SK-N-SH treated with all-trans-retinoic acid at 6 μM for 48 hours (cell line): ENCODE measurements around the gene PCDHB14.
"Not testable (repeated sequence)": the region's sequence is repeated elsewhere in the genome, so short reads cannot be mapped to it uniquely, and the experiment has no call there.

Source experiments
- ATAC-seq: fragments of 200-7000 bp; cut with Tn5 transposase; 3 replicates; pipeline ENCODE4 v1.9.1; 2020; ENCODE audit warnings: mild to moderate bottlenecking, moderate library complexity
- CREB5 ChIP-seq: fragments of 250-450 bp; sonication (Bioruptor Pico); IDR thresholded peaks from 2 replicates; pipeline ENCODE4 v1.5.1; 2020; ENCODE audit warnings: low read depth, mild to moderate bottlenecking, moderate library complexity
- CSDC2 ChIP-seq: fragments of 250-450 bp; sonication (Bioruptor Pico); IDR thresholded peaks from 2 replicates; pipeline ENCODE4 v1.5.0; 2020; ENCODE audit warnings: mild to moderate bottlenecking, moderate library complexity
- CSRNP3 ChIP-seq: fragments of 250-450 bp; sonication (Bioruptor Pico); IDR thresholded peaks from 2 replicates; pipeline ENCODE4 v1.5.1; 2021; ENCODE audit warnings: mild to moderate bottlenecking, moderate library complexity
- ESRRG ChIP-seq: fragments of 250-450 bp; sonication (Bioruptor Pico); IDR thresholded peaks from 2 replicates; pipeline ENCODE4 v1.6.1; 2021; ENCODE audit warnings: mild to moderate bottlenecking
- OSR1 ChIP-seq: fragments of 250-450 bp; sonication (Bioruptor Pico); IDR thresholded peaks from 2 replicates; pipeline ENCODE4 v1.8.0; 2022; ENCODE audit warnings: moderate library complexity, mild to moderate bottlenecking, inconsistent platforms
- PATZ1 ChIP-seq: fragments of 250-450 bp; sonication (Bioruptor Pico); IDR thresholded peaks from 2 replicates; pipeline ENCODE4 v1.8.0; 2020; ENCODE audit warnings: mild to moderate bottlenecking, moderate library complexity, borderline replicate concordance
- POU6F1 ChIP-seq: fragments of 250-450 bp; sonication (Bioruptor Pico); IDR thresholded peaks from 2 replicates; pipeline ENCODE4 v1.8.0; 2021; ENCODE audit warnings: low read depth, mild to moderate bottlenecking, moderate library complexity, borderline replicate concordance
- PPARA ChIP-seq: fragments of 250-450 bp; sonication (Bioruptor Pico); IDR thresholded peaks from 2 replicates; pipeline ENCODE4 v1.5.0; 2020; ENCODE audit warnings: mild to moderate bottlenecking, borderline replicate concordance
- SNAI2 ChIP-seq: fragments of 250-450 bp; sonication (Bioruptor Pico); IDR thresholded peaks from 2 replicates; pipeline ENCODE4 v1.5.0; 2020; ENCODE audit warnings: mild to moderate bottlenecking, moderate library complexity
- TOX ChIP-seq: fragments of 250-450 bp; sonication (Bioruptor Pico); IDR thresholded peaks from 2 replicates; pipeline ENCODE4 v1.8.0; 2021; ENCODE audit warnings: mild to moderate bottlenecking, moderate library complexity, borderline replicate concordance
- TSHZ2 ChIP-seq: fragments of 250-450 bp; sonication (Bioruptor Pico); IDR thresholded peaks from 2 replicates; pipeline ENCODE4 v1.5.0; 2020; ENCODE audit warnings: mild to moderate bottlenecking, moderate library complexity
- ZFP3 ChIP-seq: fragments of 250-450 bp; sonication (Bioruptor Pico); IDR thresholded peaks from 2 replicates; pipeline ENCODE4 v1.5.0; 2020; ENCODE audit warnings: mild to moderate bottlenecking, moderate library complexity
- ZNF565 ChIP-seq: fragments of 450-650 bp; formaldehyde crosslinking; conservative IDR thresholded peaks from 2 replicates; pipeline ENCODE4 v1.5.0; 2020; ENCODE audit warnings: low read depth, mild to moderate bottlenecking, moderate library complexity
- ZNF70 ChIP-seq: fragments of 450-650 bp; formaldehyde crosslinking; IDR thresholded peaks from 2 replicates; pipeline ENCODE4 v1.5.0; 2020; ENCODE audit warnings: mild to moderate bottlenecking, moderate library complexity
- ZNF8 ChIP-seq: fragments of 450-650 bp; formaldehyde crosslinking; IDR thresholded peaks from 2 replicates; pipeline ENCODE4 v1.5.0; 2020; ENCODE audit warnings: mild to moderate bottlenecking, moderate library complexity

PCDHB14 gene

GRCh38 chr5:141241496-141241895 is 18.4 kb downstream of the PCDHB14 start:
- TF ChIP-seq OSR1 (CRISPR knock-in tag) (no peak), CREB5 (CRISPR knock-in tag) (no peak), PPARA (no peak), TOX (CRISPR knock-in tag) (no peak), ZNF8 (no peak), SNAI2 (no peak)
- ATAC-seq: no peak

- ATAC-seq: no peak
- no peak for TF ChIP-seq ESRRG (CRISPR knock-in tag)
- TF ChIP-seq PATZ1 (CRISPR knock-in tag): no peak
- no peak for TF ChIP-seq CSRNP3 (CRISPR knock-in tag)
- TF ChIP-seq ZNF565 (CRISPR knock-in tag): no peak
- TF ChIP-seq ZNF70: no peak
- no peak for TF ChIP-seq CREB5 (CRISPR knock-in tag)
- no peak for TF ChIP-seq TSHZ2
Observed at GRCh38 chr5:141245250-141245717, 22.1 kb downstream of the PCDHB14 start, which contains the start of gene PCDHB15. Gene PCDHB15, plus strand, starts transcription at chr5:141245395. Its CDS starts 184 bp downstream, at chr5:141245579.

- not testable (repeated sequence) for ATAC-seq
Observed at GRCh38 chr5:141246971-141247370, 23.8 kb downstream of the PCDHB14 start.

GRCh38 chr5:141247434-141247833 is 24.3 kb downstream of the PCDHB14 start:
- not testable (repeated sequence) for ATAC-seq

- ATAC-seq: no peak
- TF ChIP-seq ZNF565 (CRISPR knock-in tag) (no peak), PATZ1 (CRISPR knock-in tag) (no peak), PPARA (no peak), POU6F1 (no peak), OSR1 (CRISPR knock-in tag) (no peak), CREB5 (CRISPR knock-in tag) (no peak), ZFP3 (CRISPR knock-in tag) (no peak), CSDC2 (CRISPR knock-in tag) (no peak)
Observed at GRCh38 chr5:141250576-141250975, 27.4 kb downstream of the PCDHB14 start.
